ENCODE measurements around the gene DOC2B. TPM values are rescaled to one million over a fixed set of nuclear protein-coding genes. Genes with fewer than 3 reads are reported as not detected.

The DOC2B gene
- total and polyA plus RNA-seq, 2 of the 13 experiments (the other 11 are each of a cell fraction or from before 2014, with no cell fraction given), result 0.09 to 0.22 TPM

DNA sequence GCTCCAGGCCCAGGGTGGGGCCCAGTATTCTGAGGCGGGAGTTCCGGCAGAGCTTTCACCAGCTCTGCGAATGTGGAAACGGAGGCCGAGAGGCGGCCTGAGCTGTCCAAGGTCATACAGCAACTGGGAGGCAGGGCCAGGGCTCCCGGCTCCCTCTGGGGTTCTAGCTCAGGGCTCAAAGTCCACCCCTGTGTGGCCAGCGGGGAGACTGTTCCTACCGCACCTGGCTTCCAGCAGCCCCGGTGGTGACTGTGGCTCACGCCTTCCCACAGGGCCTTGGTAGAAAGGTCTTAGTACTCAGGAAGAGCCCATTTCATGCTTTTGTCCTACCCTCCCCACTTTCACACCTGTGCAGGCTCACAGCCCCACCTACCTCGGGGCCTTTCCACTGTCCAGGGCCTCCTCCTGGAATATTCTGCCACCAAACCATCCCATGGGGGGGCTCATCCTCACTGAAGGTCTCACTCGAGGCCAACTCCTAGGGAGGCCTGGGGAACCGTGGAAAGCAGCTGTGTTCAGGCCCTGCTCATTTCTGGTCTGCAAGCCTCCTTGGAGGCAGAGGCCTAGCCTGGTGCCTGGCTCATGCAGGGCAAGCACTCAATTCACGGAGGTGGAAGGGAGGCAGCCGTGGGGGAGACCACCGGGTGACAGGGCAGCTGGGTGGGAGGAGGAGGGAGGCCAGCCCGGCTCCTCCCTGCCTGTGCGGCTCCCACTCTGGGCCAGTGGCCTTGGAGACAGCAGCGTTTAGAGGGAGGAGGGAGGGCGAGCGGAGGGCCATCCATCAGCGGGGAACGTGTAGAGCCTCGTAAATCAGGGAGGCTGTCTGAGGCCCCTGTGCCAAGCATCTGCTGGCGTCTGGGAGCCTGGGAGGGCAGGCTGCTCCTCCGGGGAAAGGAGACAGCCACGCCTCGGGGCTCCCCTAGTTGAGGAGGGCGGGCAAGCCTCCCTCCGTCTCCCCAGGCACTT lies 12.7 kb upstream of the DOC2B start (continued):
- TF ChIP-seq, protein P1, sequence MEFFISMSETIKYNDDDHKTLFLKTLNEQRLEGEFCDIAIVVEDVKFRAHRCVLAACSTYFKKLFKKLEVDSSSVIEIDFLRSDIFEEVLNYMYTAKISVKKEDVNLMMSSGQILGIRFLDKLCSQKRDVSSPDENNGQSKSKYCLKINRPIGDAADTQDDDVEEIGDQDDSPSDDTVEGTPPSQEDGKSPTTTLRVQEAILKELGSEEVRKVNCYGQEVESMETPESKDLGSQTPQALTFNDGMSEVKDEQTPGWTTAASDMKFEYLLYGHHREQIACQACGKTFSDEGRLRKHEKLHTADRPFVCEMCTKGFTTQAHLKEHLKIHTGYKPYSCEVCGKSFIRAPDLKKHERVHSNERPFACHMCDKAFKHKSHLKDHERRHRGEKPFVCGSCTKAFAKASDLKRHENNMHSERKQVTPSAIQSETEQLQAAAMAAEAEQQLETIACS (CRISPR knock-in tag; IDR thresholded peaks at IDR 0.05), result no peak
- no peak for TF ChIP-seq CENPT (CRISPR knock-in tag; IDR thresholded peaks at IDR 0.05; ENCODE audit: low read depth)
- TF ChIP-seq, protein P2, sequence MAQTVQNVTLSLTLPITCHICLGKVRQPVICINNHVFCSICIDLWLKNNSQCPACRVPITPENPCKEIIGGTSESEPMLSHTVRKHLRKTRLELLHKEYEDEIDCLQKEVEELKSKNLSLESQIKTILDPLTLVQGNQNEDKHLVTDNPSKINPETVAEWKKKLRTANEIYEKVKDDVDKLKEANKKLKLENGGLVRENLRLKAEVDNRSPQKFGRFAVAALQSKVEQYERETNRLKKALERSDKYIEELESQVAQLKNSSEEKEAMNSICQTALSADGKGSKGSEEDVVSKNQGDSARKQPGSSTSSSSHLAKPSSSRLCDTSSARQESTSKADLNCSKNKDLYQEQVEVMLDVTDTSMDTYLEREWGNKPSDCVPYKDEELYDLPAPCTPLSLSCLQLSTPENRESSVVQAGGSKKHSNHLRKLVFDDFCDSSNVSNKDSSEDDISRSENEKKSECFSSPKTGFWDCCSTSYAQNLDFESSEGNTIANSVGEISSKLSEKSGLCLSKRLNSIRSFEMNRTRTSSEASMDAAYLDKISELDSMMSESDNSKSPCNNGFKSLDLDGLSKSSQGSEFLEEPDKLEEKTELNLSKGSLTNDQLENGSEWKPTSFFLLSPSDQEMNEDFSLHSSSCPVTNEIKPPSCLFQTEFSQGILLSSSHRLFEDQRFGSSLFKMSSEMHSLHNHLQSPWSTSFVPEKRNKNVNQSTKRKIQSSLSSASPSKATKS (CRISPR knock-in tag; IDR thresholded peaks at IDR 0.05), result no peak
- TF ChIP-seq, protein P3, sequence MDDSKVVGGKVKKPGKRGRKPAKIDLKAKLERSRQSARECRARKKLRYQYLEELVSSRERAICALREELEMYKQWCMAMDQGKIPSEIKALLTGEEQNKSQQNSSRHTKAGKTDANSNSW (CRISPR knock-in tag; IDR thresholded peaks at IDR 0.05; ENCODE audit: borderline replicate concordance), result no peak
- no peak for TF ChIP-seq CEBPB (IDR thresholded peaks at IDR 0.05; ENCODE audit: borderline replicate concordance, low read depth, low read length)
- no peak for TF ChIP-seq ZNF101 (CRISPR knock-in tag; IDR thresholded peaks at IDR 0.05; ENCODE audit: borderline replicate concordance, low read depth)
- no peak for TF ChIP-seq THAP11 (CRISPR knock-in tag; IDR thresholded peaks at IDR 0.05)
- TF ChIP-seq AHR (CRISPR knock-in tag; IDR thresholded peaks at IDR 0.05), result no peak
- TF ChIP-seq ZNF703 (CRISPR knock-in tag; IDR thresholded peaks at IDR 0.05; ENCODE audit: borderline replicate concordance), result no peak
- TF ChIP-seq JDP2 (CRISPR knock-in tag; IDR thresholded peaks at IDR 0.05; ENCODE audit: borderline replicate concordance), result no peak
- TF ChIP-seq, protein P4, sequence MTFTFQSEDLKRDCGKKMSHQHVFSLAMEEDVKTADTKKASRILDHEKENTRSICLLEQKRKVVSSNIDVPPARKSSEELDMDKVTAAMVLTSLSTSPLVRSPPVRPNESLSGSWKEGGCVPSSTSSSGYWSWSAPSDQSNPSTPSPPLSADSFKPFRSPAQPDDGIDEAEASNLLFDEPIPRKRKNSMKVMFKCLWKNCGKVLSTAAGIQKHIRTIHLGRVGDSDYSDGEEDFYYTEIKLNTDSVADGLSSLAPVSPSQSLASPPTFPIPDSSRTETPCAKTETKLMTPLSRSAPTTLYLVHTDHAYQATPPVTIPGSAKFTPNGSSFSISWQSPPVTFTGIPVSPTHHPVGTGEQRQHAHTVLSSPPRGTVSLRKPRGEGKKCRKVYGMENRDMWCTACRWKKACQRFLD (CRISPR knock-in tag; IDR thresholded peaks at IDR 0.05; ENCODE audit: borderline replicate concordance), result no peak
- peak; percentile 73 for TF ChIP-seq SPEN (CRISPR knock-in tag; IDR thresholded peaks at IDR 0.05; ENCODE audit: low read depth)
- TF ChIP-seq, protein P5, sequence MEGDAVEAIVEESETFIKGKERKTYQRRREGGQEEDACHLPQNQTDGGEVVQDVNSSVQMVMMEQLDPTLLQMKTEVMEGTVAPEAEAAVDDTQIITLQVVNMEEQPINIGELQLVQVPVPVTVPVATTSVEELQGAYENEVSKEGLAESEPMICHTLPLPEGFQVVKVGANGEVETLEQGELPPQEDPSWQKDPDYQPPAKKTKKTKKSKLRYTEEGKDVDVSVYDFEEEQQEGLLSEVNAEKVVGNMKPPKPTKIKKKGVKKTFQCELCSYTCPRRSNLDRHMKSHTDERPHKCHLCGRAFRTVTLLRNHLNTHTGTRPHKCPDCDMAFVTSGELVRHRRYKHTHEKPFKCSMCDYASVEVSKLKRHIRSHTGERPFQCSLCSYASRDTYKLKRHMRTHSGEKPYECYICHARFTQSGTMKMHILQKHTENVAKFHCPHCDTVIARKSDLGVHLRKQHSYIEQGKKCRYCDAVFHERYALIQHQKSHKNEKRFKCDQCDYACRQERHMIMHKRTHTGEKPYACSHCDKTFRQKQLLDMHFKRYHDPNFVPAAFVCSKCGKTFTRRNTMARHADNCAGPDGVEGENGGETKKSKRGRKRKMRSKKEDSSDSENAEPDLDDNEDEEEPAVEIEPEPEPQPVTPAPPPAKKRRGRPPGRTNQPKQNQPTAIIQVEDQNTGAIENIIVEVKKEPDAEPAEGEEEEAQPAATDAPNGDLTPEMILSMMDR (CRISPR knock-in tag; IDR thresholded peaks at IDR 0.05), result 0 out of 2 replicates have a peak, but pooled peaks have one; percentile 14
- TF ChIP-seq, protein P6, sequence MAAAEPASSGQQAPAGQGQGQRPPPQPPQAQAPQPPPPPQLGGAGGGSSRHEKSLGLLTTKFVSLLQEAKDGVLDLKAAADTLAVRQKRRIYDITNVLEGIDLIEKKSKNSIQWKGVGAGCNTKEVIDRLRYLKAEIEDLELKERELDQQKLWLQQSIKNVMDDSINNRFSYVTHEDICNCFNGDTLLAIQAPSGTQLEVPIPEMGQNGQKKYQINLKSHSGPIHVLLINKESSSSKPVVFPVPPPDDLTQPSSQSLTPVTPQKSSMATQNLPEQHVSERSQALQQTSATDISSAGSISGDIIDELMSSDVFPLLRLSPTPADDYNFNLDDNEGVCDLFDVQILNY (CRISPR knock-in tag; conservative IDR thresholded peaks at IDR 0.05), result no peak
- TF ChIP-seq ZNF34 (CRISPR knock-in tag; IDR thresholded peaks at IDR 0.05; ENCODE audit: borderline replicate concordance), result no peak
- TF ChIP-seq, protein P7, sequence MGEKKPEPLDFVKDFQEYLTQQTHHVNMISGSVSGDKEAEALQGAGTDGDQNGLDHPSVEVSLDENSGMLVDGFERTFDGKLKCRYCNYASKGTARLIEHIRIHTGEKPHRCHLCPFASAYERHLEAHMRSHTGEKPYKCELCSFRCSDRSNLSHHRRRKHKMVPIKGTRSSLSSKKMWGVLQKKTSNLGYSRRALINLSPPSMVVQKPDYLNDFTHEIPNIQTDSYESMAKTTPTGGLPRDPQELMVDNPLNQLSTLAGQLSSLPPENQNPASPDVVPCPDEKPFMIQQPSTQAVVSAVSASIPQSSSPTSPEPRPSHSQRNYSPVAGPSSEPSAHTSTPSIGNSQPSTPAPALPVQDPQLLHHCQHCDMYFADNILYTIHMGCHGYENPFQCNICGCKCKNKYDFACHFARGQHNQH (CRISPR knock-in tag; IDR thresholded peaks at IDR 0.05), result 0 out of 2 replicates have a peak, but pooled peaks have one; percentile 29

Data from HepG2 (cell line).